ENCODE measurements around the gene BCAT1.

- no peak for TF ChIP-seq CTCF (IDR thresholded peaks at IDR 0.05)
- TF ChIP-seq EP300 (IDR thresholded peaks at IDR 0.05), result no peak
- no peak for TF ChIP-seq POLR2A (IDR thresholded peaks at IDR 0.05)
- no peak for TF ChIP-seq POLR2AphosphoS5 (IDR thresholded peaks at IDR 0.05)
These were observed 92.4 kb downstream of the BCAT1 start for GRCh38 chr12:24856541-24856940.
